Measurements from ENCODE around the gene OR1L1.

Gene OR1L1

GRCh38 chr9:122661416-122661815, at the start of gene OR1L1:
Gene OR1L1, plus strand, starts transcription at chr9:122661716. Its CDS starts 0 bp downstream, at chr9:122661716.
- no peak for DNase-seq

GRCh38 chr9:122614362-122614761, 47.2 kb upstream of the OR1L1 start, which contains the start of gene OR1Q1:
Gene OR1Q1, plus strand, starts transcription at chr9:122614738. Its CDS starts 0 bp downstream, at chr9:122614738.
- DNase-seq: no peak

- DNase-seq: no peak
These were observed 41.5 kb upstream of the OR1L1 start for GRCh38 chr9:122619996-122620395.

- peak; percentile 18 for DNase-seq
These were observed 19.3 kb upstream of the OR1L1 start for GRCh38 chr9:122642226-122642625.

- DNase-seq: no peak
These were observed 5.1 kb upstream of the OR1L1 start for GRCh38 chr9:122656378-122656777.

- DNase-seq: no peak
These were observed 4.0 kb upstream of the OR1L1 start, which contains the start of gene OR1B1 for GRCh38 chr9:122657527-122657926. Gene OR1B1, minus strand, starts transcription at chr9:122657627.

- no peak for DNase-seq
These were observed 11.0 kb downstream of the OR1L1 start for GRCh38 chr9:122672481-122672880.

GRCh38 chr9:122684851-122685250, 23.3 kb downstream of the OR1L1 start:
- DNase-seq: no peak

GRCh38 chr9:122695696-122696095, 34.2 kb downstream of the OR1L1 start:
- DNase-seq: no peak
